Measurements from ENCODE around the gene SMG9.

GRCh38 chr19:43789029-43789428, 34.3 kb upstream of the SMG9 start:
- TF ChIP-seq POLR2AphosphoS5 (IDR thresholded peaks at IDR 0.05) (no peak), POLR2A (IDR thresholded peaks at IDR 0.05) (no peak), CTCF (IDR thresholded peaks at IDR 0.05) (no peak)

Data from breast epithelium (tissue), 3 donors.